Measurements from ENCODE around the gene VPS11. TPM values are rescaled to one million over a fixed set of nuclear protein-coding genes. Genes with fewer than 3 reads are reported as not detected.
"Not testable (repeated sequence)": the region's sequence is repeated elsewhere in the genome, so short reads cannot be mapped to it uniquely, and the experiment has no call there.

VPS11 gene
- total RNA-seq, 4 donors from 2014 or later = 27.4 to 40.2 (median 32.4) TPM

DNA sequence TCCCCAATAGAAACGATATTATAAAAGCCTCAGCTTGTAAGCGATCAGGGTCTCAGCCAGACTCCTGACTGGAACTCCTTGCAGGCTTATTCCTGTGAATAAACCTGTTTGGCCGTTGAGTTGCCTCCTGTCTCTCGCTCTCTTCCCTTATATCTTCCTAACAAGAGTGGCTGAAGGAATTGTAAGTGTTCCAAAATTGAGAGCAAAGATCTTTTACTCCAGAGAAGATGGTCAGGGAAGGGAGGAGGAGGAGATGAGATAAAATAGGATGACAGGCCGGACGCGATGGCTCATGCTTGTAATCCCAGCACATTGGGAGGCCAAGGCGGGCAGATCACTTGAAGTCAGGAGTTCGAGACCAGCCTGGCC is 35.7 kb upstream of the VPS11 start:
- H3K4me3 ChIP-seq = no peak overlapping the region
- no peaks in the 10 kb centered on the region for H3K9me3 ChIP-seq
- no peak for TF ChIP-seq POLR2A (IDR thresholded peaks at IDR 0.05; ENCODE audit: low read depth)
- TF ChIP-seq EP300 (IDR thresholded peaks at IDR 0.05) = no peak
- TF ChIP-seq, protein P1, sequence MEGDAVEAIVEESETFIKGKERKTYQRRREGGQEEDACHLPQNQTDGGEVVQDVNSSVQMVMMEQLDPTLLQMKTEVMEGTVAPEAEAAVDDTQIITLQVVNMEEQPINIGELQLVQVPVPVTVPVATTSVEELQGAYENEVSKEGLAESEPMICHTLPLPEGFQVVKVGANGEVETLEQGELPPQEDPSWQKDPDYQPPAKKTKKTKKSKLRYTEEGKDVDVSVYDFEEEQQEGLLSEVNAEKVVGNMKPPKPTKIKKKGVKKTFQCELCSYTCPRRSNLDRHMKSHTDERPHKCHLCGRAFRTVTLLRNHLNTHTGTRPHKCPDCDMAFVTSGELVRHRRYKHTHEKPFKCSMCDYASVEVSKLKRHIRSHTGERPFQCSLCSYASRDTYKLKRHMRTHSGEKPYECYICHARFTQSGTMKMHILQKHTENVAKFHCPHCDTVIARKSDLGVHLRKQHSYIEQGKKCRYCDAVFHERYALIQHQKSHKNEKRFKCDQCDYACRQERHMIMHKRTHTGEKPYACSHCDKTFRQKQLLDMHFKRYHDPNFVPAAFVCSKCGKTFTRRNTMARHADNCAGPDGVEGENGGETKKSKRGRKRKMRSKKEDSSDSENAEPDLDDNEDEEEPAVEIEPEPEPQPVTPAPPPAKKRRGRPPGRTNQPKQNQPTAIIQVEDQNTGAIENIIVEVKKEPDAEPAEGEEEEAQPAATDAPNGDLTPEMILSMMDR (IDR thresholded peaks at IDR 0.05) = no peak
- no peak for TF ChIP-seq POLR2AphosphoS5 (IDR thresholded peaks at IDR 0.05)
- intact Hi-C loops (cut with DNase I) = no loop called here
- peaks cover 0 to 17% (median 11%) of the 10 kb centered on the region in 4 donors for H3K36me3 ChIP-seq
- DNase-seq (ENCODE audit: extremely low spot score) = no peak
- no peak overlapping the region for H3K27ac ChIP-seq (replicated peaks in 1 of 4)
- H3K4me1 ChIP-seq = peaks cover 9 to 30% (median 19%) of the 10 kb centered on the region in 4 donors
- 87% methylated on average over 9 of the region's 9 CpGs for WGBS
- no peaks in the 10 kb centered on the region for H3K27me3 ChIP-seq

DNA sequence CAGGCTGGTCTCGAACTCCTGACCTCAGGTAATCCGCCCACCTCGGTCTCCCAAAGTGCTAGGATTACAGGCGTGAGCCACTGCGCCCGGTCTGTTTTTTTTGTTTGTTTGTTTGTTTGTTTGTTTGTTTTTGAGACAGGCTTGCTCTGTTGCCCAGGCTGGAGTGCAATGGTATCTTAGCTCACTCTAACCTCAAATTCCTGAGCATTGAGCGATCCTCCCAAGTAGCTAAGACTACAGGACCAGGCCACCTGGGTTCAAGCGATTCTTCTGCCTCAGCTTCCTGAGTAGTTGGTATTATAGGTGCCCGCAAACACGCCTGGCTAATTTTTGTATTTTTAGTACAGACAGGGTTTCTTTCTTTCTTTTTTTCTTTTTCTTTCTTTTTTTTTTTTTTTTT is 34.2 kb upstream of the VPS11 start:
- DNase-seq (ENCODE audit: extremely low spot score); H3K9me3 ChIP-seq; H3K4me3 ChIP-seq; H3K27me3 ChIP-seq; H3K36me3 ChIP-seq; H3K27ac ChIP-seq (replicated peaks in 1 of 4); intact Hi-C loops (cut with DNase I): not testable (repeated sequence)
- 86% methylated on average over 10 of the region's 10 CpGs for WGBS
- H3K4me1 ChIP-seq = peaks cover 9 to 25% (median 19%) of the 10 kb centered on the region in 4 donors

DNA sequence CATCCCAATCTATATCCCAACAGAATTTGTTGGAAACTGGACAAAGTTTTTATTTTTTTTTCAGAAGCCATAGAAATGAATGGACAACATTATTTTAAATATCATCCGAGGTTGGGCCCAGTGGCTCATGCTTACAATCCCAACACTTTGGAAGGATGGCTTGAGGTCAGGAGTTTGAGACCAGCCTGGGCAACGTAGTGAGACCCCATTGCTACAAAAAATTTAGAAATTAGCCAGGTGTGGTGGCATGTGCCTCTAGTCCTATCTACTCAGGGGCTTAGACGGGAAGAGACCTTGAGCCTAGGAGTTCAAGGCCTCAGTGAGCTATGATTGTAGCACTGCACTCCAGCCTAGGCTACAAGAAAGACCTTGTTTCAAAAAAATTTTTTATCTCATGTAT is 32.8 kb upstream of the VPS11 start:
- Histone ChIP-seq H3K27me3 (no peaks in the 10 kb centered on the region), H3K4me3 (no peak overlapping the region), H3K27ac (replicated peaks in 1 of 4) (no peak overlapping the region), H3K9me3 (no peaks in the 10 kb centered on the region), H3K4me1 (peaks cover 7 to 12% (median 10%) of the 10 kb centered on the region in 4 donors), H3K36me3 (no peaks in the 10 kb centered on the region)
- no peak for DNase-seq (ENCODE audit: extremely low spot score)
- intact Hi-C loops (cut with DNase I) = no loop called here
- TF ChIP-seq POLR2AphosphoS5 (IDR thresholded peaks at IDR 0.05) (no peak), POLR2A (IDR thresholded peaks at IDR 0.05; ENCODE audit: low read depth) (no peak), EP300 (IDR thresholded peaks at IDR 0.05) (no peak)
- TF ChIP-seq, protein P1 (IDR thresholded peaks at IDR 0.05) = no peak
- 88% methylated on average over 3 of the region's 3 CpGs for WGBS

DNA sequence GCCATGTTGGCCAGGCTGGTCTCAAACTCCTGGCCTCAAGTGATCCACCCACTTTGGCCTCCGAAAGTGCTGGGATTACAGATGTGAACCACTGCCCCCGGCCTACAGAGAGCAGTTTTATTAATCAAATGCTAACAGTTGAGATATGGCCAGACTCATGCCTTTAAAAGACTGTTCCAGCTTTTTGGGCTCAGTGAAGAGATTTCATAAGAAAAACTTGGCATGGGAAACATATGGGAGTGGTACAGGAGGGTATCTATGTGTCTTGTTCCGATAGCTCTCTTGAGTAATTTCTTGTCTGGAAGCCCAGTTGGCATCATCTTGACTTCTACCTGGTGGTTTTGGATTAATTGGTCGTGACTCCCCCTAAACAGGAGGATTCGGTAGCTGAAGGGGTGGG is 28.7 kb upstream of the VPS11 start:
- TF ChIP-seq, protein P1 (IDR thresholded peaks at IDR 0.05) = no peak
- TF ChIP-seq POLR2AphosphoS5 (IDR thresholded peaks at IDR 0.05) (no peak), EP300 (IDR thresholded peaks at IDR 0.05) (no peak), POLR2A (IDR thresholded peaks at IDR 0.05; ENCODE audit: low read depth) (no peak)
- Histone ChIP-seq H3K9me3 (no peaks in the 10 kb centered on the region), H3K4me1 (no peaks in the 10 kb centered on the region), H3K36me3 (no peaks in the 10 kb centered on the region), H3K27me3 (no peaks in the 10 kb centered on the region), H3K27ac (replicated peaks in 1 of 4) (no peak overlapping the region), H3K4me3 (no peak overlapping the region)
- intact Hi-C loops (cut with DNase I) = no loop called here
- DNase-seq (ENCODE audit: extremely low spot score) = no peak
- WGBS = 84% methylated on average over 5 of the region's 5 CpGs

DNA sequence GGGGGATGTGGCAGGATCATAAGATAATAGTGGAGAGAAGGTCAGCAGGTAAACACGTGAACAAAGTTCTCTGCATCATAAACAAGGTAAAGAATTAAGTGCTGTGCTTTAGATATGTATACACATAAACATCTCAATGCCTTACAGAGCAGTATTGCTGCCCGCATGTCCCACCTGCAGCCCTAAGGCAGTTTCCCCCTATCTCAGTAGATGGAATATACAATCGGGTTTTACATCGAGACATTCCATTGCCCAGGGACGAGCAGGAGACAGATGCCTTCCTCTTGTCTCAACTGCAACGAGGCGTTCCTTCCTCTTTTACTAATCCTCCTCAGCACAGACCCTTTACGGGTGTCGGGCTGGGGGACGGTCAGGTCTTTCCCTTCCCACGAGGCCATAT is 28.1 kb upstream of the VPS11 start:
- H3K4me1 ChIP-seq; intact Hi-C loops (cut with DNase I); H3K27me3 ChIP-seq; H3K36me3 ChIP-seq; H3K4me3 ChIP-seq; DNase-seq (ENCODE audit: extremely low spot score); H3K27ac ChIP-seq (replicated peaks in 1 of 4); H3K9me3 ChIP-seq: not testable (repeated sequence)
- WGBS = 53% methylated on average over 9 of the region's 11 CpGs

DNA sequence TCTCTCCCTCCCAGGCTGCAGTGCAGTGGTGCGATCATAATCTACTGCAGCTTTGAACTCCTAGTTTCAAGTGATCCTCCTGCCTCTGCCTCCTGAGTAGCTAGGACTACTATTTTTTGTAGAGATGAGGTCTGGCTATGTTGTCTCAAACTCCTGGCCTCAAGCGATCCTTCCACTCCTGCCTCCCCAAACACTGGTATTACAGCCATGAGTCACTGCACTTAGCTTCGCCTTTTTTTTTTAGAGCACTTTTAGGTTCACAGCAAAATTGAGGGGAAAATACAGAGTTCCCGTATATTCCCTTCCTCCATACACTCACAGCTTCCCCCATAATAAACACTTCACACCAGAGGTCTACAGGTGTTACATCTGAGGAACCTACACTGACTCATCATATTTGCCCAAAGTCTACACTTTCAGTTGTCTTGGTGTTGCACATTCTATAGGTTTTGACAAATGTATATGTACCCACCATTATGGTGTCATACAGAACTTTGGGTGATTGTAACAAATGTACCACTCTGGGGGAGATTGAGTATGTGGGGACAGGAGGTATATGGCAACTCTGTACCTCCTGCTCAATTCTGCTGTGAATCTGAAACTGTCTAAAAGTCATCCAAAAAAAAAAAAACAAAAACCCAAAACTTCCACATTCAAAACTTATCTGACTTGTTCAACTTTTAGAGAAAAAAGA is 25.6 kb upstream of the VPS11 start:
- Histone ChIP-seq H3K27ac (replicated peaks in 1 of 4) (no peak overlapping the region), H3K36me3 (peaks cover 8 to 28% (median 26%) of the 10 kb centered on the region in 4 donors), H3K9me3 (no peaks in the 10 kb centered on the region), H3K4me1 (no peaks in the 10 kb centered on the region), H3K4me3 (no peak overlapping the region), H3K27me3 (no peaks in the 10 kb centered on the region)
- no peak for DNase-seq (ENCODE audit: extremely low spot score)
- 90% methylated on average over 4 of the region's 4 CpGs for WGBS
- intact Hi-C loops (cut with DNase I) = no loop called here
- TF ChIP-seq POLR2A (IDR thresholded peaks at IDR 0.05; ENCODE audit: low read depth) (no peak), POLR2AphosphoS5 (IDR thresholded peaks at IDR 0.05) (no peak), EP300 (IDR thresholded peaks at IDR 0.05) (no peak)
- TF ChIP-seq, protein P1 (IDR thresholded peaks at IDR 0.05) = no peak
